OCI-LY7 (cell line): ENCODE measurements around the gene GNAZ. TPM values are rescaled to one million over a fixed set of nuclear protein-coding genes. Genes with fewer than 3 reads are reported as not detected.

Experiments
- BruUV-seq: library from RNA; stranded (reverse); fragments of 400-500 nt; replicated peaks from 2 replicates; lab custom pipeline; 2021; lab: Mats Ljungman, UMichigan
- CTCF ChIA-PET: fragments of 300-600 bp; sonication (Branson Sonifier 250); formaldehyde crosslinking; loops from one replicate; lab custom pipeline; 2022; ENCODE audit warnings: antibody characterized with exemption; ENCODE audit not compliant: unreplicated experiment; lab: Charles Lee
- POLR2A ChIA-PET: fragments of 300-600 bp; sonication (Branson Sonifier 250); formaldehyde crosslinking; loops from one replicate; lab custom pipeline; 2022; ENCODE audit warnings: antibody characterized with exemption; lab: Charles Lee
- DNase-seq: peaks from one replicate; pipeline ENCODE4 v3.0.0-alpha.2; 2015; ENCODE audit warnings: low spot score
- H2AFZ ChIP-seq: fragments of 200-600 bp; sonication (generic), shearing (Covaris generic); 2 replicates; pipeline ENCODE4 v1.6.1; 2014; ENCODE audit warnings: mild to moderate bottlenecking, antibody characterized with exemption, low read length, moderate library complexity
- H3K27ac ChIP-seq: fragments of 200-600 bp; sonication (generic); 2 replicates; pipeline ENCODE4 v1.5.1; 2014; ENCODE audit warnings: mixed run types, low read depth, mild to moderate bottlenecking, moderate library complexity, low read length, inconsistent platforms; ENCODE audit not compliant: poor library complexity, severe bottlenecking
- H3K36me3 ChIP-seq: fragments of 200-600 bp; sonication (generic); 2 replicates; pipeline ENCODE4 v1.6.1; 2014; ENCODE audit warnings: mild to moderate bottlenecking, antibody characterized with exemption, low read length, moderate library complexity, mixed read lengths; ENCODE audit not compliant: insufficient read depth
- H3K4me1 ChIP-seq: fragments of 200-600 bp; sonication (generic); 2 replicates; pipeline ENCODE4 v1.5.1; 2014; ENCODE audit warnings: mild to moderate bottlenecking, low read length; ENCODE audit not compliant: insufficient read depth, poor library complexity, severe bottlenecking
- H3K4me2 ChIP-seq: fragments of 200-600 bp; sonication (generic); 2 replicates; pipeline ENCODE4 v1.6.1; 2014; ENCODE audit warnings: mild to moderate bottlenecking, low read length
- H3K4me3 ChIP-seq: fragments of 200-600 bp; sonication (generic); 2 replicates; pipeline ENCODE4 v1.5.1; 2014; ENCODE audit warnings: mild to moderate bottlenecking, low read depth, low read length; ENCODE audit not compliant: poor library complexity, severe bottlenecking
- H3K79me2 ChIP-seq: fragments of 200-600 bp; sonication (generic); 2 replicates; pipeline ENCODE4 v1.6.1; 2016; ENCODE audit warnings: low read depth, mild to moderate bottlenecking, low read length, moderate library complexity, mixed read lengths; ENCODE audit not compliant: insufficient read depth
- H3K9me2 ChIP-seq: fragments of 200-600 bp; sonication (generic); 2 replicates; pipeline ENCODE4 v1.6.1; 2016; ENCODE audit warnings: mild to moderate bottlenecking, low read length, mixed read lengths; ENCODE audit not compliant: insufficient read depth
- H3K9me3 ChIP-seq: fragments of 200-600 bp; sonication (generic); 2 replicates; pipeline ENCODE4 v1.6.1; 2014; ENCODE audit warnings: mild to moderate bottlenecking, mixed run types, low read length, mixed read lengths
- H4K20me1 ChIP-seq: fragments of 200-600 bp; sonication (generic); 2 replicates; pipeline ENCODE4 v1.6.1; 2014; ENCODE audit warnings: mild to moderate bottlenecking, antibody characterized with exemption, low read length, moderate library complexity, mixed read lengths; ENCODE audit not compliant: insufficient read depth
- EZH2phosphoT487 ChIP-seq: fragments of 200-600 bp; sonication (generic); IDR thresholded peaks from 2 replicates; pipeline ENCODE4 v1.6.1; 2018; ENCODE audit warnings: low read depth, borderline replicate concordance, mild to moderate bottlenecking, mixed run types, antibody characterized with exemption, low read length, moderate library complexity, mixed read lengths
- intact Hi-C: fragments of 100-400 bp; cut with micrococcal nuclease; formaldehyde crosslinking; loops from one replicate; pipeline ENCODE4 v1.10.0; 2022; ENCODE audit not compliant: unreplicated experiment
- total RNA-seq, 2 experiments: library from RNA; depleted of rRNA in 1 of 2; stranded (reverse); fragments of >200 nt in 1 of 2; shearing (Covaris generic) in 1 of 2; gene quantifications; 2 replicates each; pipeline ENCODE4 v1.2.3, GENCODE V29; 2014 to 2022
- TF ChIP-seq, protein P1 (sequence below): fragments of 200-600 bp; sonication (generic); conservative IDR thresholded peaks from 2 replicates; pipeline ENCODE4 v1.5.1; 2014; ENCODE audit warnings: mild to moderate bottlenecking, antibody characterized with exemption, low read length, moderate library complexity, mixed read lengths

GNAZ gene
- total RNA-seq, 2 experiments from 2014 or later: 38.5 to 46.4 TPM

DNA sequence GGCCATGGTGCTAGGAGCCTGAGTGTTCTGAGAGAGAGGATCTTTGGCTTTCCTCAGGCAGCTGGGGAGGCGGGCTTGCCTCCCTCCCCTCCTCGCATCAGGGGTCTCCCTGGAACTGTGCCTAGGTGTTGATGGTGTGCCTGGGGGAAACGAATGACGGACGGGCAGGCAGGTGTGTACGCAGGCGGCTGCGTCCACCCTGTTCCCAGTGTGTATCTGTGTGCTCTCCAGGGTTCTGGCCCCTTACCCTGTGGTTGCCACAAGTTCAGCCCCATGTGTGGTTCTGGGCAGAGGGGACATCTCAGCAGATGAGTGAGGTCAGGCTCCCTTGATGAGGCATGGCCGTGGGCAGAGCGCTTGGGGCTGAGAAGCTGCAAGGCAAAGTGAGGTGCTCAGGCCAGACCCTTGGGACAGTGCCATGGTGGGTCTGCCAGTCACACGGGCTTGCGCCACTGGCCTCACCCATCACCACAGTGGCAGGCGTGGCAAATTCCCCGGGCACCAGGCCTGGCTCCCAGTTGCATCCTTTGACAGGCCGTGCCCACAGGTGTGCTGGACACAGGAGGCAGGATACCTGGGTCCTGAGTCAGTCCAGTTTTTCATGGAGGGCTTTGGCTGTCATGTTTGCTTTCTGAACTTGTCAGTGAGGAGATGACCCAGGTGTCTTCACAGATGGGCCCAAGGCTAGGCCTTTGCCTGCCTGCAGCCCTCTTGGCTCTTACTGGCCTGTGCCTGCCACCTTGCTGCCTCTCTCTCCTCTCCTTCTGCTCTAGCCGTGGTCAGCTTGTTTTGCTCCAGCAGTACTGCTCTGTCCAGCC lies 27.3 kb downstream of the GNAZ start:
- Histone ChIP-seq H3K4me3 (no peak overlapping the region), H3K9me3 (no peaks in the 10 kb centered on the region), H4K20me1 (no peaks in the 10 kb centered on the region), H3K79me2 (no peaks in the 10 kb centered on the region), H3K36me3 (peaks cover 32% of the 10 kb centered on the region; the same call in 1 of the 2 replicates), H3K9me2 (no peaks in the 10 kb centered on the region), H3K4me1 (no peaks in the 10 kb centered on the region), H3K27ac (no peak overlapping the region), H3K4me2 (no peak overlapping the region), H2AFZ (no peak overlapping the region)
- intact Hi-C loops: no loop called here
- POLR2A ChIA-PET: no interaction called here
- CTCF ChIA-PET: no interaction called here
- TF ChIP-seq, protein P1, sequence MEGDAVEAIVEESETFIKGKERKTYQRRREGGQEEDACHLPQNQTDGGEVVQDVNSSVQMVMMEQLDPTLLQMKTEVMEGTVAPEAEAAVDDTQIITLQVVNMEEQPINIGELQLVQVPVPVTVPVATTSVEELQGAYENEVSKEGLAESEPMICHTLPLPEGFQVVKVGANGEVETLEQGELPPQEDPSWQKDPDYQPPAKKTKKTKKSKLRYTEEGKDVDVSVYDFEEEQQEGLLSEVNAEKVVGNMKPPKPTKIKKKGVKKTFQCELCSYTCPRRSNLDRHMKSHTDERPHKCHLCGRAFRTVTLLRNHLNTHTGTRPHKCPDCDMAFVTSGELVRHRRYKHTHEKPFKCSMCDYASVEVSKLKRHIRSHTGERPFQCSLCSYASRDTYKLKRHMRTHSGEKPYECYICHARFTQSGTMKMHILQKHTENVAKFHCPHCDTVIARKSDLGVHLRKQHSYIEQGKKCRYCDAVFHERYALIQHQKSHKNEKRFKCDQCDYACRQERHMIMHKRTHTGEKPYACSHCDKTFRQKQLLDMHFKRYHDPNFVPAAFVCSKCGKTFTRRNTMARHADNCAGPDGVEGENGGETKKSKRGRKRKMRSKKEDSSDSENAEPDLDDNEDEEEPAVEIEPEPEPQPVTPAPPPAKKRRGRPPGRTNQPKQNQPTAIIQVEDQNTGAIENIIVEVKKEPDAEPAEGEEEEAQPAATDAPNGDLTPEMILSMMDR: no peak
- TF ChIP-seq EZH2phosphoT487: no peak
- DNase-seq: no peak
- BruUV-seq: no TSS peak

DNA sequence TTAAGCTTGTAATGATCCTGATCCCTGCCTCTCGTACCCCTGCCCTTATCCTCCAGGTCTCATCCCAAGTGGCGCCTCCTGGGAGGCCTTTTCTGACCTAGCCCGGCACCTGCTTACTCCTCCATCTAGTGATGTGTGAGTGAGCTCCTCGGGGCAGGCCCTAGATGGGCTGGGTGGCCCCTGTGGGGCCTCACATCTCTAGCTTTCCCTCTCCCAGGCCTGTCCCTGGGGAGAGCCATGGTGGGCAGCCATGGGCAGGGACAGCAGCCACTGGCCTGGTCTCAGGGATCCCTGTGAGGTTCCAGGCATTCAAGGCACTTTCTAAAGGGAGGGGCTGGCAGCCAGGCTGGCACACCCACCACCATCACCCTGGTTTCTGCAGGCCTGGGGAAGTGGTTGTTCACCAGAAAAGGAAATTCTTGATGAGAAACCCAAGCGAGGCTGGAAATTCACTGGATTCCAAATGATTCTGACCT lies 27.9 kb downstream of the GNAZ start:
- Histone ChIP-seq H3K4me1 (no peaks in the 10 kb centered on the region), H3K36me3 (peaks cover 32% of the 10 kb centered on the region; the same call in 1 of the 2 replicates), H3K9me2 (no peaks in the 10 kb centered on the region), H3K4me3 (no peak overlapping the region), H3K9me3 (no peaks in the 10 kb centered on the region), H2AFZ (no peak overlapping the region), H4K20me1 (no peaks in the 10 kb centered on the region), H3K79me2 (no peaks in the 10 kb centered on the region), H3K4me2 (no peak overlapping the region), H3K27ac (no peak overlapping the region)
- intact Hi-C loops: no loop called here
- BruUV-seq: no TSS peak
- POLR2A ChIA-PET: no interaction called here
- TF ChIP-seq EZH2phosphoT487: no peak
- TF ChIP-seq, protein P1: no peak
- CTCF ChIA-PET: no interaction called here
- no peak for DNase-seq
